Measurements from ENCODE around the gene NRAP.

Gene NRAP

GRCh38 chr10:113572520-113573290 lies 91.1 kb downstream of the NRAP start:
- Histone ChIP-seq H3K79me2 (ENCODE audit: insufficient read depth, low read length) (no peaks in the 10 kb centered on the region), H3K4me1 (ENCODE audit: insufficient read depth, low read length) (no peaks in the 10 kb centered on the region), H3K36me3 (ENCODE audit: insufficient read depth, low read length) (no peaks in the 10 kb centered on the region), H3K4me2 (ENCODE audit: insufficient read depth, low read length) (no peak overlapping the region), H4K20me1 (ENCODE audit: insufficient read depth, low read length) (peaks cover 3% of the 10 kb centered on the region; the same call in 1 of the 2 replicates), H3K27me3 (ENCODE audit: insufficient read depth, low read length, poor library complexity) (no peaks in the 10 kb centered on the region), H2AFZ (ENCODE audit: low read depth, low read length) (no peak overlapping the region), H3K9me3 (ENCODE audit: insufficient read depth, low read length, severe bottlenecking) (no peaks in the 10 kb centered on the region), H3K27ac (ENCODE audit: low read length) (no peak overlapping the region), H3K4me3 (ENCODE audit: low read depth in 1 of 2, low read length in 2 of 2) (no peak overlapping the region), H3K9ac (ENCODE audit: low read depth, low read length) (no peak overlapping the region)
- DNase-seq (no peak), ATAC-seq (ENCODE audit: insufficient read depth, low read depth) (no peak)
- TF ChIP-seq EZH2 (IDR thresholded peaks at IDR 0.05; ENCODE audit: borderline replicate concordance, low read depth, low read length, severe bottlenecking) = no peak
- no peak for TF ChIP-seq CTCF (IDR thresholded peaks at IDR 0.05; ENCODE audit: borderline replicate concordance, extremely low read depth, low read length, poor library complexity, severe bottlenecking)

GRCh38 chr10:113569576-113569975 lies 94.3 kb downstream of the NRAP start:
- no peaks in the 10 kb centered on the region for H3K36me3 ChIP-seq (ENCODE audit: insufficient read depth, low read length)
- H3K27ac ChIP-seq (ENCODE audit: low read length) = no peak overlapping the region
- no peak overlapping the region for H3K4me2 ChIP-seq (ENCODE audit: insufficient read depth, low read length)
- H4K20me1 ChIP-seq (ENCODE audit: insufficient read depth, low read length) = no peaks in the 10 kb centered on the region
- H3K9ac ChIP-seq (ENCODE audit: low read depth, low read length) = no peak overlapping the region
- no peaks in the 10 kb centered on the region for H3K27me3 ChIP-seq (ENCODE audit: insufficient read depth, low read length, poor library complexity)
- no peak for DNase-seq
- no peak overlapping the region for H3K4me3 ChIP-seq (ENCODE audit: low read depth in 1 of 2, low read length in 2 of 2)
- no peaks in the 10 kb centered on the region for H3K9me3 ChIP-seq (ENCODE audit: insufficient read depth, low read length, severe bottlenecking)
- H2AFZ ChIP-seq (ENCODE audit: low read depth, low read length) = no peak overlapping the region
- no peaks in the 10 kb centered on the region for H3K4me1 ChIP-seq (ENCODE audit: insufficient read depth, low read length)
- no peak for ATAC-seq (ENCODE audit: insufficient read depth, low read depth)
- no peaks in the 10 kb centered on the region for H3K79me2 ChIP-seq (ENCODE audit: insufficient read depth, low read length)
- TF ChIP-seq EZH2 (IDR thresholded peaks at IDR 0.05; ENCODE audit: borderline replicate concordance, low read depth, low read length, severe bottlenecking) = no peak
- no peak for TF ChIP-seq CTCF (IDR thresholded peaks at IDR 0.05; ENCODE audit: borderline replicate concordance, extremely low read depth, low read length, poor library complexity, severe bottlenecking)

DNA sequence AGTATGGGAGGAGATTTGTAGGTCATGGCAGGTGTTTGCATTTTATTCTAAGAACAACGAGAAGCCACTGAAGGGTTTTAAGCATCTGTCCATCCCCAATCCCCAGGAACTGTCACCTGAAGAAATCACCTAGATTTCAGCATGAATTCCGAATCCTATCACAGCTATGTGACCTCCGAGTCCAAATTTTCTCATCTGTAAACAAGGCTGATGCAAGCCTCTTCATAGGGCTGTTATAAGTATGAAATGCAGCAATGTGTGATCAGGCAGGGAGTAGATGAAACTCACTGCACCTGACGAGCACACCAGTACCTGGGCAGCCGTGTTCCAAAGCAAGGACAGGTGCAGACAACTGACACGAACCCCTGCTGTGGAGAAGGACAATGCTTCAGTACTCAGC lies 97.0 kb downstream of the NRAP start:
- Histone ChIP-seq H2AFZ (ENCODE audit: low read depth, low read length) (no peak overlapping the region), H3K36me3 (ENCODE audit: insufficient read depth, low read length) (no peaks in the 10 kb centered on the region), H3K27me3 (ENCODE audit: insufficient read depth, low read length, poor library complexity) (no peaks in the 10 kb centered on the region), H3K9ac (ENCODE audit: low read depth, low read length) (no peak overlapping the region), H4K20me1 (ENCODE audit: insufficient read depth, low read length) (no peaks in the 10 kb centered on the region), H3K79me2 (ENCODE audit: insufficient read depth, low read length) (no peaks in the 10 kb centered on the region), H3K4me1 (ENCODE audit: insufficient read depth, low read length) (peaks cover 8% of the 10 kb centered on the region), H3K4me3 (ENCODE audit: low read depth in 1 of 2, low read length in 2 of 2) (no peak overlapping the region), H3K9me3 (ENCODE audit: insufficient read depth, low read length, severe bottlenecking) (no peaks in the 10 kb centered on the region), H3K4me2 (ENCODE audit: insufficient read depth, low read length) (no peak overlapping the region), H3K27ac (ENCODE audit: low read length) (no peak overlapping the region)
- DNase-seq (no peak), ATAC-seq (ENCODE audit: insufficient read depth, low read depth) (no peak)
- TF ChIP-seq CTCF (IDR thresholded peaks at IDR 0.05; ENCODE audit: borderline replicate concordance, extremely low read depth, low read length, poor library complexity, severe bottlenecking) (no peak), EZH2 (IDR thresholded peaks at IDR 0.05; ENCODE audit: borderline replicate concordance, low read depth, low read length, severe bottlenecking) (no peak)

All from DND-41 (cell line).